ENCODE data around the gene SMARCC1.

SMARCC1 gene

GRCh38 chr3:47701388-47701787, 80.3 kb downstream of the SMARCC1 start:
- DNase-seq (ENCODE audit: low read depth in 2 of 2): no peak

GRCh38 chr3:47692158-47692557, 89.5 kb downstream of the SMARCC1 start:
- DNase-seq (ENCODE audit: low read depth in 2 of 2): no peak

GRCh38 chr3:47688488-47688887, 93.2 kb downstream of the SMARCC1 start:
- no peak for DNase-seq (ENCODE audit: low read depth in 2 of 2)

GRCh38 chr3:47685037-47685436, 96.7 kb downstream of the SMARCC1 start:
- no peak for DNase-seq (ENCODE audit: low read depth in 2 of 2)

- DNase-seq (ENCODE audit: low read depth in 2 of 2): no peak
These were observed 100.7 kb downstream of the SMARCC1 start for GRCh38 chr3:47681016-47681415.

- DNase-seq (ENCODE audit: low read depth in 2 of 2): no peak
These were observed 103.0 kb downstream of the SMARCC1 start for GRCh38 chr3:47678446-47679338.

GRCh38 chr3:47669026-47669749, 112.5 kb downstream of the SMARCC1 start:
- DNase-seq (ENCODE audit: low read depth in 2 of 2): no peak

- DNase-seq (ENCODE audit: low read depth in 2 of 2): no peak
These were observed 115.6 kb downstream of the SMARCC1 start for GRCh38 chr3:47666118-47666517.

- no peak for DNase-seq (ENCODE audit: low read depth in 2 of 2)
These were observed 117.2 kb downstream of the SMARCC1 start for GRCh38 chr3:47664519-47664918.

- DNase-seq (ENCODE audit: low read depth in 2 of 2): no peak
These were observed 118.0 kb downstream of the SMARCC1 start for GRCh38 chr3:47663630-47664240.

- no peak for DNase-seq (ENCODE audit: low read depth in 2 of 2)
These were observed 120.5 kb downstream of the SMARCC1 start for GRCh38 chr3:47661121-47661752.

- no peak for DNase-seq (ENCODE audit: low read depth in 2 of 2)
These were observed 123.2 kb downstream of the SMARCC1 start for GRCh38 chr3:47658444-47658843.

- DNase-seq (ENCODE audit: low read depth in 2 of 2): no peak
These were observed 129.6 kb downstream of the SMARCC1 start for GRCh38 chr3:47652142-47652541.

- DNase-seq (ENCODE audit: low read depth in 2 of 2): no peak
These were observed 131.4 kb downstream of the SMARCC1 start for GRCh38 chr3:47650294-47650693.

- no peak for DNase-seq (ENCODE audit: low read depth in 2 of 2)
These were observed 134.1 kb downstream of the SMARCC1 start for GRCh38 chr3:47647550-47647949.

GRCh38 chr3:47646362-47646761, 135.3 kb downstream of the SMARCC1 start:
- no peak for DNase-seq (ENCODE audit: low read depth in 2 of 2)

- DNase-seq (ENCODE audit: low read depth in 2 of 2): no peak
These were observed 136.1 kb downstream of the SMARCC1 start for GRCh38 chr3:47645551-47645950.

- no peak for DNase-seq (ENCODE audit: low read depth in 2 of 2)
These were observed 138.6 kb downstream of the SMARCC1 start for GRCh38 chr3:47643092-47643491.

GRCh38 chr3:47641739-47642138, 140.0 kb downstream of the SMARCC1 start:
- no peak for DNase-seq (ENCODE audit: low read depth in 2 of 2)

GRCh38 chr3:47636921-47637320, 144.8 kb downstream of the SMARCC1 start:
- DNase-seq (ENCODE audit: low read depth in 2 of 2): no peak

- DNase-seq (ENCODE audit: low read depth in 2 of 2): no peak
These were observed 145.5 kb downstream of the SMARCC1 start for GRCh38 chr3:47636225-47636624.

GRCh38 chr3:47635536-47635935, 146.2 kb downstream of the SMARCC1 start:
- DNase-seq (ENCODE audit: low read depth in 2 of 2): no peak

Data from stimulated activated CD8-positive, alpha-beta memory T cell treated with anti-CD3 and anti-CD28 coated beads, Interleukin-15, amount 100 ng/mL, for 4 hours (primary cell).